Smooth muscle cell (in vitro differentiated cells): ENCODE results near the gene CSF1. TPM values are rescaled to one million over a fixed set of nuclear protein-coding genes. Genes with fewer than 3 reads are reported as not detected.

Experiments used
- DNase-seq: peaks from one replicate; lab custom pipeline; 2025; ENCODE audit not compliant: unreplicated experiment; lab: John Stamatoyannopoulos, UW
- H2AFZ ChIP-seq: fragments of 200-600 bp; sonication (generic); 2 replicates; pipeline ENCODE4 v1.6.0; 2016; ENCODE audit warnings: antibody characterized with exemption, low read depth, mild to moderate bottlenecking
- H3F3A ChIP-seq: fragments of 200-600 bp; sonication (generic); 2 replicates; pipeline ENCODE4 v1.6.0; 2017; ENCODE audit warnings: antibody characterized with exemption, low read depth
- H3K27ac ChIP-seq: fragments of 200-600 bp; sonication (generic); 2 replicates; pipeline ENCODE4 v1.5.1; 2016; ENCODE audit warnings: low read depth, mild to moderate bottlenecking
- H3K27me3 ChIP-seq: fragments of 200-600 bp; sonication (generic); 2 replicates; pipeline ENCODE4 v1.6.1; 2016; ENCODE audit warnings: low read depth, mild to moderate bottlenecking
- H3K36me3 ChIP-seq: fragments of 200-600 bp; sonication (generic); 2 replicates; pipeline ENCODE4 v1.5.1; 2016; ENCODE audit warnings: low read depth
- H3K4me1 ChIP-seq: fragments of 200-600 bp; sonication (generic); 2 replicates; pipeline ENCODE4 v1.5.1; 2016; ENCODE audit warnings: low read depth
- H3K4me2 ChIP-seq: fragments of 200-600 bp; sonication (generic); 2 replicates; pipeline ENCODE4 v1.6.0; 2016; ENCODE audit warnings: mild to moderate bottlenecking
- H3K4me3 ChIP-seq: fragments of 200-600 bp; sonication (generic); 2 replicates; pipeline ENCODE4 v1.5.1; 2016; ENCODE audit warnings: mild to moderate bottlenecking
- H3K79me2 ChIP-seq: fragments of 200-600 bp; sonication (generic); 2 replicates; pipeline ENCODE4 v1.6.0; 2016; ENCODE audit warnings: low read depth, mild to moderate bottlenecking
- H3K9ac ChIP-seq: fragments of 200-600 bp; sonication (generic); 2 replicates; pipeline ENCODE4 v1.6.0; 2016; ENCODE audit warnings: low read depth
- H3K9me3 ChIP-seq: fragments of 200-600 bp; sonication (generic); replicated peaks from 2 replicates; pipeline ENCODE4 v1.5.1; 2016; ENCODE audit warnings: low read depth
- H4K20me1 ChIP-seq: fragments of 200-600 bp; sonication (generic); 2 replicates; pipeline ENCODE4 v1.6.0; 2016; ENCODE audit warnings: low read depth
- WGBS: methylation state at CpG from one replicate; pipeline ENCODE4 v1.1.7; 2016; ENCODE audit warnings: low lambda C conversion rate; 5-methylcytosine and 5-hydroxymethylcytosine counted together
- polyA plus RNA-seq: library from polyadenylated mRNA; unstranded; fragments of >200 nt; fragmentation: Nextera tagmentation; extraction: Ambion mirVana; gene quantifications from 2 replicates; pipeline ENCODE4 v1.2.1, GENCODE V29; 2016
- total RNA-seq: library from RNA; depleted of rRNA; stranded (reverse); fragments of >200 nt; gene quantifications from 2 replicates; pipeline ENCODE4 v1.2.3, GENCODE V29; 2014
- TF ChIP-seq, protein P1 (sequence below): fragments of 200-600 bp; sonication (generic); IDR thresholded peaks from 2 replicates; pipeline ENCODE4 v1.5.1; 2017; ENCODE audit warnings: borderline replicate concordance, mild to moderate bottlenecking, antibody characterized with exemption; ENCODE audit not compliant: insufficient read depth, poor library complexity, severe bottlenecking

The CSF1 gene
- total and polyA plus RNA-seq, 2 experiments from 2014 or later, result 22.4 to 30.9 TPM

DNA sequence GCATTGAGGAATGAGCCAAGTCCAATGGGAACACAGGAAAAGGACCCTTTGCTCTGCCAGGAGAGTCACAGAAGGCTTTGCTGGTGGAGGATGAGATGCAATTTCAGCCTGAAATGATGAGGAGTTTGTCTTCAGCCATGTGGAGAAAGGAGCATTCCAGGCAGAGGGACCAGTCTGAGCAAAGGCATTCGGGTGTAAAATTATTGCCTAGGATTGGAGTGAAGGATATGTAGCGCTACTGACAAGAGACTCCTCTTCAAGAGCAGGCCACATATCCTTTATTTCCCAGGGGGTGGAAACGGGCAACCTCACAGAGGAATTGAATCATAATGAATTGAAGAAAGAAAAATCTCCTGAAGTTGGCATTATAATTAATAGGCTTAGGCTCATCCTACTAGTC is 1.1 kb upstream of the CSF1 start:
- Histone ChIP-seq H3K27ac (no peak overlapping the region), H3K4me2 (no peak overlapping the region), H3K9ac (no peak overlapping the region), H4K20me1 (peaks cover 28% of the 10 kb centered on the region), H3K9me3 (no peaks in the 10 kb centered on the region), H3K36me3 (no peaks in the 10 kb centered on the region), H3K79me2 (peaks cover 31% of the 10 kb centered on the region), H3K27me3 (no peaks in the 10 kb centered on the region), H3K4me1 (peaks cover 5% of the 10 kb centered on the region), H2AFZ (no peak overlapping the region), H3F3A (no peaks in the 10 kb centered on the region), H3K4me3 (no peak overlapping the region)
- TF ChIP-seq, protein P1, sequence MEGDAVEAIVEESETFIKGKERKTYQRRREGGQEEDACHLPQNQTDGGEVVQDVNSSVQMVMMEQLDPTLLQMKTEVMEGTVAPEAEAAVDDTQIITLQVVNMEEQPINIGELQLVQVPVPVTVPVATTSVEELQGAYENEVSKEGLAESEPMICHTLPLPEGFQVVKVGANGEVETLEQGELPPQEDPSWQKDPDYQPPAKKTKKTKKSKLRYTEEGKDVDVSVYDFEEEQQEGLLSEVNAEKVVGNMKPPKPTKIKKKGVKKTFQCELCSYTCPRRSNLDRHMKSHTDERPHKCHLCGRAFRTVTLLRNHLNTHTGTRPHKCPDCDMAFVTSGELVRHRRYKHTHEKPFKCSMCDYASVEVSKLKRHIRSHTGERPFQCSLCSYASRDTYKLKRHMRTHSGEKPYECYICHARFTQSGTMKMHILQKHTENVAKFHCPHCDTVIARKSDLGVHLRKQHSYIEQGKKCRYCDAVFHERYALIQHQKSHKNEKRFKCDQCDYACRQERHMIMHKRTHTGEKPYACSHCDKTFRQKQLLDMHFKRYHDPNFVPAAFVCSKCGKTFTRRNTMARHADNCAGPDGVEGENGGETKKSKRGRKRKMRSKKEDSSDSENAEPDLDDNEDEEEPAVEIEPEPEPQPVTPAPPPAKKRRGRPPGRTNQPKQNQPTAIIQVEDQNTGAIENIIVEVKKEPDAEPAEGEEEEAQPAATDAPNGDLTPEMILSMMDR, result no peak
- no peak for DNase-seq
- 75% methylated on average over 3 of the region's 3 CpGs for WGBS

DNA sequence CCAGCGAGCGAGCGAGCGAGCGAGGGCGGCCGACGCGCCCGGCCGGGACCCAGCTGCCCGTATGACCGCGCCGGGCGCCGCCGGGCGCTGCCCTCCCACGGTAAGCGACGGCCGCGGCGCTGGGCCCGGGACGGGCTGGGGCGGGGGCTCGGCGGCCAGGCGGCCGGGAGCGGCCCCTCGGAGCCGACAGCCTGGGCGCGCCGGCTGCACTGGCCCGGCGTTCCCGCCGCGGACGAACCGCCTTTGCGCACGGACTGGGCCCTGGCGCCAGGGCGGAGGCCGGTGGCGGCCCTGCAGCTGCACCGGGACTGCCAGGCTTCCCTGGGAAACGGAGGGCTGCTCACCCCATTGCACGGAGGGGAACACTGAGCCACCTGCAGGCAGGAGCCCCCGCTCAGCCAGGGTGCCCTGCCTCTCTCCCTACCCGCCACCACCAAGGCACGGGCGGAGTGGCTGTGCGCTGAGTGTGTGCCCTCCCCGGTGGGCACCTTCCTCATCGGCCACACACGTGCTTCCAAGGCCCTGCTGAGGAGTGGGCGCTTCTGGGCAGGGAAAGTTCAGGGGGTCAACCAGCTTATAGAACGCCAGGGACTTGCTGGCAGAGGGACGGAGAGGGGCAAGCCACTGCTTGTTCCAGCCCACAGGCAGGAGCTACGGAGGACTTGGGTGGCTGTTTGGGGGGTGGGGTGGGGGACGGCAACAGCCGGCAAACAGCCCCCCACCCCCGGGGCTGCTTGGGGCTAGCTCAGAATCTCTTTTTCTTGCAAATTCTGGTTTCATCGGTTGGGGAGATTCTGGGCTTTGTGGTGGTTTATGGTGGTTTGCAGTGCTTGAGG is 532 bp downstream of the CSF1 start:
- no peak overlapping the region for H2AFZ ChIP-seq
- no peaks in the 10 kb centered on the region for H3K36me3 ChIP-seq
- 6% methylated on average over 31 of the region's 70 CpGs for WGBS
- peaks cover 45% of the 10 kb centered on the region for H4K20me1 ChIP-seq
- peaks cover 5% of the 10 kb centered on the region for H3K4me1 ChIP-seq
- TF ChIP-seq, protein P1, result no peak
- peak overlapping the region; percentile 76 for H3K4me3 ChIP-seq
- H3K9me3 ChIP-seq, result no peaks in the 10 kb centered on the region
- DNase-seq, result no peak
- no peaks in the 10 kb centered on the region for H3F3A ChIP-seq
- peak overlapping the region; percentile 76 for H3K9ac ChIP-seq
- H3K27me3 ChIP-seq, result no peaks in the 10 kb centered on the region
- H3K79me2 ChIP-seq, result peaks cover 45% of the 10 kb centered on the region
- no peak overlapping the region for H3K27ac ChIP-seq
- H3K4me2 ChIP-seq, result peak overlapping the region; percentile 92

DNA sequence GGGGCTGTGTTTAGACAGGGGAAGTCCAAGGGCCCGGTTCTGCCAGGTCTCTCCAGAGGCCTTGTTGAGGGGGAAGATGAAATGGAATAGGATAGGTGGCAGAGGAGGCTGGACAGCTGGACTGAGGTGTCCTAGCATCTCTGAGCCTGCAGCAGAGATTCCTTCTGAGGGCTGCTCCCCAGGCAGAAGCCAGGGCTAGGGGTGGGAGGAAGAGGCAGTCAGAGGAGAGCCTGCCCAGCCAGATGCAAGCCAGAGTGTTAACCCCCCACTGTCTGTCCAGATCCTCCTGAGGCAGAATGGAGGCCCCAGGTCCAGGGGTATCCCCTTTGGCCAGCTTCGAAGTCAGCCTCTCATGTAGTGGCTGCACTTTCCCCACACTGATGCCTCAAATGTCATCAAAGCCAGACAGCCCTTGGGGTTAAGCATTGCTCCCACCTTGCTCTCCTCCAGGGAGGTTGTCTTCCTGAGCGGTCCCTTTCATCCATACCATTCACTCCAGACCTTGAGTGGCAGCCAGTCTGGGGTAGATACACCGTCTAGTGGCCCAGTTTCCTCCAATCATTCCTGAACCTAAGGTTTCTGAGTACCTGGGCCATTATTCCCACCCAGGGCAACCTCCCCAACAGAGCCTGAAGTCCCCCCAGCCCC is 1.7 kb downstream of the CSF1 start:
- H3K4me1 ChIP-seq, result peaks cover 5% of the 10 kb centered on the region

More for the DNA sequence above, 1.7 kb downstream of the CSF1 start:
- no peaks in the 10 kb centered on the region for H3F3A ChIP-seq
- no peak overlapping the region for H2AFZ ChIP-seq
- peak overlapping the region; percentile 92 for H3K4me2 ChIP-seq
- H3K4me3 ChIP-seq, result peak overlapping the region; percentile 76
- TF ChIP-seq, protein P1, result no peak
- H3K9me3 ChIP-seq, result no peaks in the 10 kb centered on the region
- peaks cover 45% of the 10 kb centered on the region for H3K79me2 ChIP-seq
- peaks cover 56% of the 10 kb centered on the region for H4K20me1 ChIP-seq
- WGBS, result 70% methylated on average over 4 of the region's 4 CpGs
- no peaks in the 10 kb centered on the region for H3K36me3 ChIP-seq
- no peaks in the 10 kb centered on the region for H3K27me3 ChIP-seq
- H3K9ac ChIP-seq, result no peak overlapping the region
- H3K27ac ChIP-seq, result no peak overlapping the region
- no peak for DNase-seq
